Activated T-cell treated with anti-CD3 and anti-CD28 coated beads for 24 hours (primary cell): Measurements from ENCODE around the gene PGBD5.

ENCODE experiments used
- DNase-seq: peaks from one replicate; pipeline ENCODE4 v3.0.0-alpha.2; 2020; ENCODE audit warnings: low read depth

Gene PGBD5

GRCh38 chr1:230279583-230279945 is 146.6 kb downstream of the PGBD5 start:
- no peak for DNase-seq

GRCh38 chr1:230278871-230279582 is 147.1 kb downstream of the PGBD5 start:
- DNase-seq = no peak

GRCh38 chr1:230278376-230278775 is 147.8 kb downstream of the PGBD5 start:
- no peak for DNase-seq

GRCh38 chr1:230277201-230278025 is 148.7 kb downstream of the PGBD5 start:
- no peak for DNase-seq

GRCh38 chr1:230276401-230276800 is 149.7 kb downstream of the PGBD5 start:
- no peak for DNase-seq

- DNase-seq = no peak
Observed at GRCh38 chr1:230274254-230274653, 151.9 kb downstream of the PGBD5 start.

GRCh38 chr1:230273141-230273710 is 152.9 kb downstream of the PGBD5 start:
- no peak for DNase-seq

GRCh38 chr1:230272557-230272956 is 153.6 kb downstream of the PGBD5 start:
- no peak for DNase-seq

- no peak for DNase-seq
Observed at GRCh38 chr1:230271300-230272035, 154.7 kb downstream of the PGBD5 start.

- DNase-seq = peak; percentile 42
Observed at GRCh38 chr1:230270559-230271281, 155.4 kb downstream of the PGBD5 start.

GRCh38 chr1:230270185-230270558 is 156.0 kb downstream of the PGBD5 start:
- DNase-seq = no peak

- no peak for DNase-seq
Observed at GRCh38 chr1:230268371-230269170, 157.6 kb downstream of the PGBD5 start.

GRCh38 chr1:230267338-230268065 is 158.6 kb downstream of the PGBD5 start:
- DNase-seq = no peak

GRCh38 chr1:230266456-230266855 is 159.7 kb downstream of the PGBD5 start:
- DNase-seq = no peak

- DNase-seq = no peak
Observed at GRCh38 chr1:230265200-230266115, 160.7 kb downstream of the PGBD5 start.
